ENCODE results near the gene DTNB.
A peak's percentile ranks its signal among the peaks of the same experiment; 100 is the strongest.
"Not testable (repeated sequence)": the region's sequence is repeated elsewhere in the genome, so short reads cannot be mapped to it uniquely, and the experiment has no call there.

Gene DTNB

DNA sequence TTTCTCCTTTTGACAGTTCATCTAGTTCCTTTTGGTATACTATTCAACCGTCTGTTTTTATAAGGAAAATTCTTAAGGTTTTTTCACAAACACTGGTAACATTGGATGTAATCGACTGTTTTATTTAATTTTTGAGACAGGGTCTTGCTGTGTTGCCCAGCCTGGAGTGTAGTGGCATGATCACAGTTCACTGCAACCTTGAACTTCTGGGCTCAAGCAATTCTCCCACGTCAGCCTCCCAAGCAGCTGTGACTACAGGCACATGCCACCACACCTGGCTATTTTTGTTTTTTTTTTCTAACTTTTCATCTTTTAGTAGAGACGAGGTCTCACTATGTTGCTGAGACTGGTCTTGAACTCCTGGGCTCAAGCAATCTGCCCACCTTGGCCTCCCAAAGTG is 227.3 kb downstream of the DTNB start:
- no peak for FAIRE-seq

DNA sequence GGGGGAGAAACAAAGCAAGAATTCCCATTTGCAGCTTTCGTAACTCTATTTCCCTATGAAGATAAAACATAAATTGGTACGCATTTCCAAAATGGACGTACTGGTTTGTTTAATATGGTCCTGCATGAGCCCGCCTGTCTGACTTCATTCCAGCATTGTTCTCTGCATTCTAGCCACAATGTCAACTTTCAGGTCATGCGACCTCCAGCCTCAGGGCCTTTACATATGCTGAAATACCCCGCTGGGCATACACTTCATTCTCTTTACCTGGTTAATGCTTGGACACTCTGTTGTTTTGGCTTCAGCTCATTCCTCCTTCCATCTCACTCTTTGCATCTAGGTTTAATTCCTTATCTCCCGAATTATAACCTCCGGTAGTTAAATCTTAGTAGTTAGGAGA is 227.9 kb downstream of the DTNB start:
- no peak for FAIRE-seq

DNA sequence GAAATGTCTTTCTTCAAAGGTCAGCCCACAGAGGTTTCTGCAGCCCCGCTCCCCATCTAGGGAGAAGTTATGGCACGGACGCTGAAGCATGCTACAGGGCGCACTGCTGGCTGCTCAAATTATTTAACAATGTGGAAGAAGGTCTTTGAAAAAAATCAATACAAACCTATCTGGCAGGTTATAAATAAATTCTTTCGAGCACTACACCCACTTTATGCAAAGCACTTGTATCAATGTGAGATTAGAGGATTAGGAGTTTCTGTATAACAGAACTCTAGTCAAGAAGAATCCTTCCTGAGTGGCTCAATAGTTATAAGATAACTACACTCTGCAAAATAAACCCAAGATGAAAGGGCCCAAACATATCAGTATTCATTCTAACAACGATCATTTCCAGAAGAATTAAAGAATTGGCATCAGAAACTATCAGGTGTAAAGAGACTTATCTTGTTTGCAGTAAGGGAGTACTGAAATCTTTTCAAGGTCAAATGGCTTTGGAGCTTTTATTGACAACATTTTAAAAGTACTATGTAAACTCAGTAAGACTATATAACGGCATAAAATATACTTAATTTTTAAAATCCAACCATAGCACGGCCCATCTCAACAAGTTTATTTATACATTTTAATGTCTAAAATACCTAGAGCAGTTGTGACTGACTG is 228.6 kb downstream of the DTNB start:
- FAIRE-seq = no peak

DNA sequence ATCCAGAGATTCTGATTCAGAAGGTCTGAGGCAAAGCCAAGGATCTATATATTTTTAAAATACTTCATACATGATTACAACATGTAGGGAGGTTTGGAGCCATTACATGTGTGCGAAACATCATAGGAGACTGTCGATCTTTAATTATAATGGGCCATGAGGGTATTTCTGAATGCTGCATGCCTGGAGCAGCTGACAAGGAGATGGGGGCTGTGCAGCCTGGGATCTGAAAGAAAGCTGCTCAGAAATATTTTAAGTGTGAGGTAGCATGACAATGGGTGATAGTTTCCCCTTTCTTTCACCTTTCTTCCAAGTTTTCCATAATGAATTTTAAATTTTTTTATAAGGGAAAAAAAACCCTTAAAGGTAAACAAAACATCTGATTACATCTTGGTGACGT is 229.6 kb downstream of the DTNB start:
- FAIRE-seq = no peak

DNA sequence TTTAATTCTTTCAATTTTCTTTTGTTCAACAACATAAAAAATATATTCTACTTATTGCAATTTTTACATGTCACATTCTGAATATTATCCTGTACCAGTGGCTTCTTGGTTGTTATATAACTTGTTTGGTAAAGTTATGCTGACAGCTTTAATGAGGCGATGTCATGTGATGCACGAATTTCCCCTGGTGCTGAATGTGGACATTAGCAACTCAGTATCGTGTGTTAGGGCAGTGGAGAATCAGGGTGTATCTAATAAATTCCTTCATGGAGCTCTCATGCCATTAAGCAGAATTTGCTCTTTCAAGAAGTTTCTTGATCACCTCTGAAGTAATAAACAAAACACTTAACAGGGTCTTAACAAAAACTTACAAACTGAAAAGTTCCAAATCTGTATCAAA is 232.0 kb downstream of the DTNB start:
- no peak for FAIRE-seq

DNA sequence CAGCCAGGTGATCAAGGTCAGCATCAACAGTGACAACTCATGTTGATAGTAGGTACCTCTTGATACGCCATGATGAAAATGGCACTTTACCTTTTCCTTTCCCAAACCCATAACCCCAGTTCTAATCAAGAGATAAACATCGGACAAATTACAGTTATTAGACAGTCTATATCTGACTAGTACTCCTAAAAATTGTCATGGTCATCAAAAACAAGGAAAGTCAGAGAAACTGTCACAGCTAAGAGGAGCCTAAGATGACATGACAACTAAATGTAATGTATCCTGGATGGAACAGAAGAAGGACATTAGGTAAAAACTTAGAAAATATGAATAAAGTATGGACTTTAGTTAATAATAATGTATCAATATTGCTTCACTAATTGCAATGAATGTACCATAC is 234.6 kb downstream of the DTNB start:
- FAIRE-seq = no peak

DNA sequence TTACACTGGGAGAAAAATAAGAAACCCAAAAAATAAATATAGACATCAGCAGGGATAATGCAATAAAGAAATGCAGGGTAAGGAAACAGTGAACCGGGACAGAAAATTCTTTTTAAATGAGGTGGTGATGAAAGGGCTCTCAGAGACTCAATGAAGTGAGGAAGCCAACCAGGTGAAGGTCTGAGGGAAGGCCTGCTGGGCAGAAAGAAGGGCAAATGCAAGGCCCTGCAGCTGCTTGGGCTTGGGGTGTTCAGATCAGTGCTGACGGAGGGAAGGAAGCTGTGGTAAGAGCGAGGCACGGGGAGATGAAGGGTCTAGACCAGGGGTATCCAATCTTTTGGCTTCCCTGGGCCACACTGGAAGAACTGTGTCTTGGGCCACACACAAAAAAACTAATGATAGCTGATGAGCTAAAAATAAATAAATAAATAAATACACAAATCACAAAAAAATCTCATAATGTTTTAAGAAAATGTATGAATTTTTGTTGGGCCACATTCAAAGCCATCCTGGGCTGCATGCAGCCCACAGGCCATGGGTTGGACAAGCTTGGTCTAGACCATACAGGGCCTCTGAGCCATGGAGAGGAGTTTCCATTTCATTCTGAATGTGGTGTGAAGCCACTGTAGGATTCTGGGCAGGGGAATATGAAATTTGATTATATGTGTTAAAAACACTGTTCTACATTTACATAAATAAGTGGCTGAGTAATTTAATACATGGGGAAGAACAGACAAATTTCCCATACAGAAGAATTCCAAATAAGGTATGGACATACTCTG is 235.3 kb downstream of the DTNB start:
- FAIRE-seq = no peak

DNA sequence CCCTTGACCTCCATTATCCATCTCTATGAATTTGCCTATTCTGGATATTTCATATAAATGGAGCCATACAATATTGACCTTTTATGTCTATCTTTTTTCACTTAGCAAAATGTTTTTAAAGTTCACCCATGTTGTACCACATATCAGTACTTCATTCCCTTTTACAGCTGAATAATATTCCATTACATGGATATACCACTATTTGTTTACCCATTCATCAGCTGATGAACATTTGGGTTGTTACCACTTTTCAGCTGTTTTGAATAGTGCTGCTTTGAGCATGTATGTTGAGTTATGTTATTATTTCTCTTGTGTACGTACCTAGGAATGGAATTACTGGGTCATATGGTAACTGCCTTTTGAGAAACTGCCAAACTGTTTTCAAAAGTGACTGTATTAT is 238.0 kb downstream of the DTNB start:
- no peak for FAIRE-seq

DNA sequence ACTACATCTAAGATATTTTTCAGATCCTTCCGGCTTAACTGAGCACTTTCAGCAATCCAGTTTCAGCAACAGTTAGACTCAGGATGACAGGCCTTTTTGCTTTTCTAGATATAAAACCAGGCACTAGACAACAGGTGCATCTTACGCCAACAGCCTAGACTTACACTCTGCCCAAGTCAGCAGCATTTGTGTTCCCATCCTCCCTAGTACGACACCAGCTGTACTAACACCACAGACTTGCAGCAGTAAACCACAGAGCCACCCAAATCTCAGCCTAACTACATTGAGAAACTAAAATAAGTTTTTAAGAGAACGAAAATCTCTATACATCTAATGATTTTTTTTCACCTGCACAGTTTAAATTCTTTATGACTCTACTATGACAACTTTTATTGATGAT is 241.8 kb downstream of the DTNB start:
- no peak for FAIRE-seq

DNA sequence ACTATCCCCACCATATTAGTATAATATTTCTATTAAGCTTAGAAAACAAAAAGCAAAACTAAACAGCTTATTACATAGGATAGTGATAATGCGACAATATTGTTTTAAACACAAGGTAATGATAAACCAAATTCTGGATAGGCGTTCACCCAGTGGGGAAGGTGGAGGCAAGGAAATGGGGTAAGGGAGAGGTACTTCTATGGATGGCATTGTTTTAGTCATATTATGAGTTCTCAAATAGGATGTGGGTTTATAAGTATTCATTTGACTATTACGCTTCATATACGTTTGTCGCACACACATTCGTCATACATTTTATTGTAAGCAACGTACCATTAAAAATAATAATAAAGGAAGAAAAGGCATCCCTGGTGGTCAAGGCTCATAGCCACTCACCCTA is 242.8 kb downstream of the DTNB start:
- no peak for FAIRE-seq

DNA sequence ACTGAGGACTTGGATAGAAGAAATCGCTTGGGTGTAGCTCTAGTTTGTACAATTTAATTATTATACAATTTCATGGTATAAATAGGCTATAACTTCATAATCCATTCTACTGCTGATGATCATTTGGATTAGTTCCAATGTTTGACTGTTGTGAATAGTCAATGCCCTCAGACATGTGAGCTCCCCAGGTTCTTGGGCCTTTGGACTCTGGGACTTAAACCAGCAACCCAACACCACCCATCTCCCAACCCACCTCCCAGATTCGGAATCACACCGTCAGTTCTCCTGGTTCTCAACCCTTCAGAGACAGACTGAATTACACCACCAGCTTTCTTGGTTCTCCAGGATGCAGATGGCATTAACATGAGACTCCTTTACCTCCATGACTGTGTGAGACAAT is 247.1 kb downstream of the DTNB start:
- FAIRE-seq = no peak

DNA sequence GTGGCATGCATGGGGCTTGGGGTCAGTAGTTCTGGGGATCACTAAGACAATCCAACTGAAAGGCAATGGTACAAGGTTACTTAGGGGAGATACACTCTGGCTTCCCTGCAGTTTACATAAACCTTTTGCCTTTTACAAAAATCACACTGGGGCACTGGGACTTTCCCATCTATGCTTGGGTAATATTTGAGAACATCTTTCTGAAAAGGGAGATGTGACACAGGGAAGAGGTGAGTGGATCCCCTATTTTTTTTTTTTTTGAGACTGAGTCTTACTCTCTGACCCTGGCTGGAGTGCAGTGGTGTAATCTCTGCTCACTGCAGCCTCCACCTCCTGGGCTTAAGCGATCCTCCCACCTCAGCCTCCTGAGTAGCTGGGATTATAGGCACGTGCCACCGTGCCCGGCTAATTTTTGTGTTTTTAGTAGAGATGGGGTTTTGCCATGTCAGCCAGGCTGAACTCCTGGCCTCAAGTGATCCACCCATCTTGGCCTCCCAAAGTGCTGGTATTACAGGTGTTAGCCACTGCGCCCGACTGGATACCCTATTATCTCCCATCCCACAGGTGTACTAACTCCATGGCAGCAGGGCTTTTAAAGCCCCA is 248.8 kb downstream of the DTNB start:
- FAIRE-seq = no peak

DNA sequence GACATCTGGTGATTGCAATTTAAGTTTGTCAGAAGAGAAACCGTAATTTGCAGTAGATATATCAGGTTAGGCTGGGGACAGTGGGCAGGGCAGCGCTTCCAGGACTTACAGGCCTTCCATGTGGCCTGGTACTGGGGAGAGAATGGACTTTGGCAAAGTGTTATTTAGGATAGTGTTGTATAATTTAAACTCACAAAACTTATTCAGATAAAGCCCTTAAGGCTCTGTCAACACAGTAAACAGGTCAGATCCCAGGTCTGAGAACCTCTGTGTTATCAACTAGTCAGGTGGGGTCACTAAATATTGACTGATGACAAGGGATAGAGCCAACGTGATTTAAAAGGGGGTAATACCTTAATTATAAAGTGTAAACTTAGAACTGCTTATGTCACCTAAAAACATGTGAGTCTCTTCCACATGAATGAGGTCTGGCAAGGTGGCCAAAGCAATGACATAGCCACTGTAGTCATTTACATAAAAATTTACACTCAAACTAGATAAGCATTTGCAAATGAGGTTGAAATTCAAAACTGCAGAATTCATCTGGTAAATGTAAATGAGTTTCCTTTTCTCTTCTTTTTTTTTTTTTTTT is 251.5 kb downstream of the DTNB start:
- peak; percentile 83 for FAIRE-seq

DNA sequence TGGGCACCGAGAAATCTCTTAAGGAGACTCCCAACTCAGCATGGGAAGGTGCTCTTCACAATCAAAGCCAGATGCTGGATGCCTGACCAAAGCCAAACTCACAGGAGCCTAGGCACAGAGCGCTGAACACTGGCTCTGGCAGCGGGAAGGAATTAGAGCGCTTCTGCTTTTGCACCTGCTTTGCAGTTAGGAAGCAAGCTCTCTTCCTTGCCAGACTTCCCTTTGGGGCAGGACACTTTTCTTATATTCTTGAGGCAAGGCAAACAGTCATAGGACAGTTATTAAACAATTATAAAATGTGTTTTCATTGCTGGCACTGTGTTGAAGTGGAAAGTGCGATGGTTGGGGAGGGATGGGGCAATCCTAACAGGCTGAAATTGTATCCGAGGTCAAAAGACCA is 252.1 kb downstream of the DTNB start:
- no peak for FAIRE-seq

DNA sequence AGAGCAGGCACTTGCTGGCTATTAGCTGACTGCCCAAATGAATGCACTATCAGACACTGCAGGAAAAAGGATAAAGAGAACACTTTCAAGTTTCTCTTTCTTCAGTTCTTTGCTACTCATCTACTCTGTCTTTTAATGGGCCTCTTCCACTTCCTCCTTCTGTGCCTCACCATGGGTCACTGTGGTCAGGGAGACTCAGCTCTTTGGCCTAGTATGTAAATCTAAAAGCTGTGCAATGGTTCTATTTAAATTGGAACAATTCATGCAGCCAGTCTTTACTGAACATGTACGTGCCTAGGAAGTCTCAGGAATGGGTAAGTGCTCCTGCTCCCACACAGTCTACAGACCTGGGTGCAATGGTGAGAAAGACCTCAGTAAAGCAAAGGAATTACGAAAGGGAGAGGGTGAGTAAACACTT is 252.5 kb downstream of the DTNB start:
- no peak for FAIRE-seq

DNA sequence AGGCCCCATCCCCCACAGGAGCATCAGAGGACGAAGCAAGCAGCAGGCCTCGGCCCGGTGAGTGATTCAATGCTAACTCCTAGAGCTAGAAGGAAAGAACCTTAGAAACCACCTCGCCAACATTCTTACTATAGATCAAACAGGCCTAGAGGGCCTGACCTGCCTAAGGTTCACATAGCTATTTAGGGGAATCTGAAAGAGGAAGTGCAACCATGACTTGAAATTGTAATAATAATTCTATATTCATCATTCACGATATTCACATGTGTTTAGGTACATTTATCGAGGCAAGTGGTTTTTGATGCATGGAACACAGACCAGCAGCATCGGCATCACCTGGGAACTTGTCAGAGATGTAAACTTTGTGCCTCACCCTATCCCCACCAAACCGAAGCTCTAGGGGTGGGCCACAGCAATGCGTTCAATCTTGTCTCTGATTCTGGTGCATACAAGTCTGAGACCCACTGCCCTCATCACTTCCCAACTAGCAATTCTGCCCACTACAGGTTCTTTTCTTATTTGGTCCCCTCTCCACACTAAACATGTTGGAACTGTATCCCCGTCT is 253.6 kb downstream of the DTNB start:
- no peak for FAIRE-seq

DNA sequence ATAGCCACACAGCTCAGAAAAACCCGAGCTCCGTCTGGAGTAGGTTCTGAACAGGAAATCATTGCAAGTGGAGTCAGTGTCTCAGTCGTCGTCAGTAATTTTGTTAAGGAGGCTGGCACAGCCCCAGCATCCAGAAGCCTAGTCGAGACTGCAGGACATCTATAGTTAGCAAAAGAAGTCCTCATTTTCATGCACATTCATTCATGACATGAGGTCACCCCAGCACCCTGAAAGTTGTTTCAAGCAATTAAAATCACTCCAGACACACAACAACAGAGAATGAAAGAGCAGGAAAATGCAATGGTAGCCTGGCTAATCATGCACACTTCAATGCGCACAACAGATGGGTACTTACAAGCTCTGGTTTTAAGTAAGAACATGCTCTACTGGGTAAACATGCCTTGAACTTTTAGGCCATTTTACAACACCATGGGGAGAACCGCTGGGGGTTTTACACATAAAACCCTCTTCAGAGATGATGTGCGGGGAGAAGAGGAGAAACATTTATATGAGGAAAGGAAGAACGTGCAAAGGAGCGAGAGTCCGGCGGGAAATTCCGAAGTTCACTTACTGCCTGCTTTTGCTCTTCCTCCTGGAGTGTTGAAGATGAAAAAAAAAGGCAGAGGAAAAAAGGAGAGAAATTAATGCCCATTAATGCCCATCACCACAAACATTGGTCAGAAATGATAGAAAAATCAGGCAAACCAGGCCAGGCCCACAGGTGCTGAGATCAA is 254.3 kb downstream of the DTNB start:
- peak; percentile 13 for FAIRE-seq

DNA sequence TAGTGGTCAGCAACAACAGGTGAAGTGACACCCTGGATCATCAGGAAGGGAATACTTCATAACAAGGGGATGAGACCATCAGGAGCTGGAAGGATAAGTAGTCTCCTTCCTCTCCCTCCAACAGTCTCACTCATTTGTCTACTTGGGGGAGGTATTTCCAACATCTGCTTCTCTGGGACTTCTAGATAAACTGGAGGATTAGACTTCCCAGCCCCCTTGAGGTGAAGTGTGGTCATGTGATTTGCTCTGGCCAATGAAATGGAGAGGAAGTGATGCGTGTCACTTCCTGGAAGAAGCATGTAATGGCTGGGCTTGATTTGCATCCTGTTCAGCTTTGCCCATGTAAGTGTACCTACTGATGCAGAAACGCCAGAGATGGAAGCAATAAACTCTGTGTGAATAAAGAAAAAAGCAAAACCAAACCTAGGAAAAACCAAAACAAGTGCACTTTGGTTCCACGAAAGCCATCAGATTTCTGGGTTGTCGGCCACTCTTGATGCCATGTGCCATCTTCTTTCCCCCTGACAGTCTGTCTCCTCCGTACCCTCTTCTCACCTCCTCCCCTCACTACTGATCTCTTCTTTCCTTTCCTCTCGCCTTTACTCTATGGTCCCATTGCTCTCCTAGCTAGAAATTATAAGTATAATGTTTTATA is 255.5 kb downstream of the DTNB start:
- FAIRE-seq = no peak

DNA sequence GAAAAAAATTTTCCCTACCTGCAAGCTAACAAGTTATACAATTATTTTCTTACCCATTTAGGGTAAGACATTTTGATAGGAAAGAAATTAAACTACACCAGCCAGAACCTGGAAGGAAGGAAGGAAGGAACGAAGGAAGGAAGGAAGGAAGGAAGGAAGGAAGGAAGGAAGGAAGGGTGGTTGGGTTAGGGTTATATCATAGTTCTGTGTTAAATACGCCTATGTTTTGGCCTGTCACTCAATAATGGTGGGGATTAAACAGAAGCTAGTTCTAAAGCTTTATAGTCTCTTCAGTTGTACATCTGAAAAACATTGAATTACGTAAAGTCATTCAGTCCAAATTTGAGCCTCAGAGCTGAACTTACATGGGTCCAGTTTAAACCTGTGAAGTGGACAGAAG is 256.7 kb downstream of the DTNB start:
- no peak for FAIRE-seq

DNA sequence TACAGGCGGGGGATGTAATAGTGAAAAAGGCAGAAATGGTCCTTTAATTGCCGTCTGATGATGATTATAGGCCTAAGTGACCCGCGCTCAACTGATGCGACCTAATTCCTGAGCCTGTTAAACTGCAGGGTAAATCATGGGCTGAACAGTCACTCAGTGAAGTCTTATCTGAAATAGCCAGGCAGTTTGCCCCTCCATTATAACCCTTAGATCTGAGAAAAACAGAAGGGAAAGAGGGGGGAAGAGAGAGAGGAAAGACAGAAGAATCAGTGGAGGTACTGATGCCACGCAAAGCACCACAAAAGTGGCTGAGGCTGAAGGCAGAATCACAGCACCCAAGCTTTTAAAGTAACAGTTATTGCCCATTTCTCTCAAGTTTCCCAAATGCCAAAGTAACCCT is 258.6 kb downstream of the DTNB start:
- no peak for FAIRE-seq

DNA sequence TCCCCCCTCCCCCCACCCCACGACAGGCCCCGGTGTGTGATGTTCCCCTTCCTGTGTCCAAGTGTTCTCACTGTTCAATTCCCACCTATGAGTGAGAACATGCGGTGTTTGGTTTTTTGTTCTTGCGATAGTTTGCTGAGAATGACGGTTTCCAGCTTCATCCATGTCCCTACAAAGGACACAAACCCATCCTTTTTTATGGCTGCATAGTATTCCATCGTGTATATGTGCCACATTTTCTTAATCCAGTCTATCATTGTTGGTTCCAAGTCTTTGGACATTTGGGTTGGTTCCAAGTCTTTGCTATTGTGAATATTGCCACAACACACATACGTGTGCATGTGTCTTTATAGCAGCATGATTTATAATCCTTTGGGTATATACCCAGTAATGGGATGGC is 260.0 kb downstream of the DTNB start:
- not testable (repeated sequence) for FAIRE-seq

DNA sequence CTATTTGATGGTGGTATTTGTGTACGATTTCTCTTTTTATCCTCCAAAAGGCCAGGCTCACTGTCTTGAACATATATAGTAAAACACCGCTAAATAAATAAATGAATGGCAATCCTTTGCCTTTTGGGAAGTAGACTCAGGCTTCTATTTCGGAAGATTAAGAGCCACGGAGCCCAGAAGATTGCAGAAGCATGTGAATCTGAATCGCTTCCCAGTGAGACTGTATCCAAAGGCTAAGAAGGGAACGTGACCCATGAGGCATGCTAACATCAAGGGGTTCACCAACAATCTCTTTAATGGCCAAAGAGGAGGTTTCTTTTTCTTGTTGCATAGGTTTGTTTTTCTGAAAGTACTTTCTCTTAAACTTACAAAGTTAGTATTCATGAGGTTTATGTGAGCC is 261.6 kb downstream of the DTNB start:
- FAIRE-seq = no peak
